HepG2 (cell line): ENCODE measurements around the gene INTS1. TPM values are rescaled to one million over a fixed set of nuclear protein-coding genes. Genes with fewer than 3 reads are reported as not detected.
A peak's percentile ranks its signal among the peaks of the same experiment; 100 is the strongest.

Experiments used
- NFATC3 ChIP-seq: sonication (generic); formaldehyde crosslinking; IDR thresholded peaks from 2 replicates; pipeline ENCODE4 v1.5.1; 2020; ENCODE audit warnings: mild to moderate bottlenecking, missing genetic modification reagents
- SRSF1 ChIP-seq: fragments of 200-400 bp; formaldehyde crosslinking; optimal IDR thresholded peaks from 2 replicates; pipeline ENCODE3; 2017; ENCODE audit warnings: mild to moderate bottlenecking, low read depth, low read length, moderate library complexity
- ZIK1 ChIP-seq: sonication (generic); formaldehyde crosslinking; IDR thresholded peaks from 2 replicates; pipeline ENCODE4 v1.5.0; 2020; ENCODE audit warnings: mild to moderate bottlenecking, low read depth, missing genetic modification reagents, borderline replicate concordance
- ZNF660 ChIP-seq: sonication (generic); formaldehyde crosslinking; IDR thresholded peaks from 2 replicates; pipeline ENCODE4 v1.5.1; 2020; ENCODE audit warnings: mild to moderate bottlenecking, low read depth, missing genetic modification reagents, borderline replicate concordance
- ZNF670 ChIP-seq: sonication (generic); formaldehyde crosslinking; IDR thresholded peaks from 2 replicates; pipeline ENCODE4 v1.8.0; 2022; ENCODE audit warnings: mild to moderate bottlenecking, missing genetic modification reagents, borderline replicate concordance
- ZNF780A ChIP-seq: sonication (generic); formaldehyde crosslinking; IDR thresholded peaks from 2 replicates; pipeline ENCODE4 v1.8.0; 2022; ENCODE audit warnings: mild to moderate bottlenecking, missing genetic modification reagents, moderate library complexity
- ZSCAN30 ChIP-seq: sonication (generic); formaldehyde crosslinking; IDR thresholded peaks from 2 replicates; pipeline ENCODE4 v1.5.0; 2020; ENCODE audit warnings: mild to moderate bottlenecking, missing genetic modification reagents
- polyA plus RNA-seq, 8 experiments: library from polyadenylated mRNA; depleted of rRNA in 3 of 8; stranded (reverse) in 7 of 8; unstranded in 1 of 8; fragments of >200 nt; fragmentation: Illumina TruSeq in 4 of 8; extraction: Trizol in 4 of 8; gene quantifications; 2 replicates each; pipeline versions ENCODE4 v1.2.1 to v1.2.3, GENCODE V29; 2011 to 2016; ENCODE audit warnings: low read depth in 4 of 8, missing spikeins in 1 of 8, mixed read lengths in 1 of 8; ENCODE audit not compliant: insufficient read depth in 1 of 8
- total RNA-seq, 5 experiments: library from RNA; depleted of rRNA; stranded (reverse); fragments of >200 nt; fragmentation: Illumina TruSeq; extraction: Trizol; gene quantifications; 2 replicates each; pipeline ENCODE4 v1.2.3, GENCODE V29; 2016; ENCODE audit warnings: low read depth in 1 of 5
- TF ChIP-seq, protein P1 (sequence below): sonication (generic); formaldehyde crosslinking; IDR thresholded peaks from 2 replicates; pipeline ENCODE4 v1.8.1; 2023; ENCODE audit warnings: mild to moderate bottlenecking, missing genetic modification reagents
- TF ChIP-seq, protein P2 (sequence below): sonication (generic); formaldehyde crosslinking; conservative IDR thresholded peaks from 2 replicates; pipeline ENCODE4 v1.8.0; 2022; ENCODE audit warnings: mild to moderate bottlenecking, moderate library complexity, missing genetic modification reagents
- TF ChIP-seq, protein P3 (sequence below): sonication (generic); formaldehyde crosslinking; IDR thresholded peaks from 2 replicates; pipeline ENCODE4 v1.8.0; 2022; ENCODE audit warnings: mild to moderate bottlenecking, missing genetic modification reagents; ENCODE audit not compliant: insufficient replicate concordance
- TF ChIP-seq, protein P4 (sequence below): sonication (generic); formaldehyde crosslinking; IDR thresholded peaks from 2 replicates; pipeline ENCODE4 v1.9.0; 2022; ENCODE audit warnings: low read depth, missing genetic modification reagents
- TF ChIP-seq, protein P5 (sequence below): sonication (generic); formaldehyde crosslinking; IDR thresholded peaks from 2 replicates; pipeline ENCODE4 v1.4.0; 2020; ENCODE audit warnings: missing genetic modification reagents
- TF ChIP-seq, protein P6 (sequence below): sonication (generic); formaldehyde crosslinking; IDR thresholded peaks from 2 replicates; pipeline ENCODE4 v1.5.0; 2020; ENCODE audit warnings: missing genetic modification reagents

The INTS1 gene
- total and polyA plus RNA-seq, 2 of the 13 experiments (the other 11 are each of a cell fraction or from before 2014, with no cell fraction given), result 13.7 to 29.0 TPM

DNA sequence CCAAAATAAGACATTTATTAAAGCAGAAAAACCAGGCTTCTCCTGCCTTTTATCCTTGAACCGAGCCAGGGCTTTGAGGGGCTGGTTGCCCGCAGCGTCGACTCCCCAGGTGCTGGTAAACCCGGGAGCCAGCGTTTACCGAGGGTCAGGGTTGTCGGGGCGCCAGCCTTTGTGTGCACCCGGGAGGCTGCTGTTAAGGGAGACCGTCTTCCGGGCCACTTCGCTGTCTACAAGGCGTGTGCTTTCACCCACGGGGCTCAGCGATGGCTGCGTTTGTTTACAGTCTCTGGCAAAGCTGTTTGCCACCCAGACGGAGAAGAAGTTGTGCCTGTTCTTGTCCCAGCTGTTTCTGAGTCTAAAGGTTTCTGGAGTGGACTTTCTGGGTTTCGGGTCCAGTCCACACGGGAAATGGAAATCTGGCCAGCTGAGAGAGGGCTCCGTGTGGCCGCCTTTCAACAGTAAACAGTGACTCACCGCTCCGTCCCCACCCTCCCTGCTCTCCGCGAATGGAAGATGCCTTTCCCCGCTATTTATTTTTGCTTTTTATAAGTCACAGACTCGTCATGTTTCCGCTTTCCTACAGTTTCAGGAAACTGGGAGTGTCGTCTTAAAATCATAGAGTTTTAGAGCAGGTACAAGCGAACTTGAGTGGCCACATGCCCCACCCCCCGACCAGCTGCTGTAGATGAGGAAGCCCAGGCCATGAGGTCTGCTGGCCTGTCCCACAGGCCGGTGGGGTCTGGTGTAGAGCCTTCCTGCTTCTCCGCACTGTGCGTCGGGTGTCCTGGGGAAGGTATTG, 28.5 kb upstream of the INTS1 start (continued):
- no peak for TF ChIP-seq ZNF660 (CRISPR knock-in tag)
- TF ChIP-seq SRSF1, result no peak
- TF ChIP-seq, protein P1, sequence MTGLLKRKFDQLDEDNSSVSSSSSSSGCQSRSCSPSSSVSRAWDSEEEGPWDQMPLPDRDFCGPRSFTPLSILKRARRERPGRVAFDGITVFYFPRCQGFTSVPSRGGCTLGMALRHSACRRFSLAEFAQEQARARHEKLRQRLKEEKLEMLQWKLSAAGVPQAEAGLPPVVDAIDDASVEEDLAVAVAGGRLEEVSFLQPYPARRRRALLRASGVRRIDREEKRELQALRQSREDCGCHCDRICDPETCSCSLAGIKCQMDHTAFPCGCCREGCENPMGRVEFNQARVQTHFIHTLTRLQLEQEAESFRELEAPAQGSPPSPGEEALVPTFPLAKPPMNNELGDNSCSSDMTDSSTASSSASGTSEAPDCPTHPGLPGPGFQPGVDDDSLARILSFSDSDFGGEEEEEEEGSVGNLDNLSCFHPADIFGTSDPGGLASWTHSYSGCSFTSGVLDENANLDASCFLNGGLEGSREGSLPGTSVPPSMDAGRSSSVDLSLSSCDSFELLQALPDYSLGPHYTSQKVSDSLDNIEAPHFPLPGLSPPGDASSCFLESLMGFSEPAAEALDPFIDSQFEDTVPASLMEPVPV (CRISPR knock-in tag), result no peak
- TF ChIP-seq, protein P2, sequence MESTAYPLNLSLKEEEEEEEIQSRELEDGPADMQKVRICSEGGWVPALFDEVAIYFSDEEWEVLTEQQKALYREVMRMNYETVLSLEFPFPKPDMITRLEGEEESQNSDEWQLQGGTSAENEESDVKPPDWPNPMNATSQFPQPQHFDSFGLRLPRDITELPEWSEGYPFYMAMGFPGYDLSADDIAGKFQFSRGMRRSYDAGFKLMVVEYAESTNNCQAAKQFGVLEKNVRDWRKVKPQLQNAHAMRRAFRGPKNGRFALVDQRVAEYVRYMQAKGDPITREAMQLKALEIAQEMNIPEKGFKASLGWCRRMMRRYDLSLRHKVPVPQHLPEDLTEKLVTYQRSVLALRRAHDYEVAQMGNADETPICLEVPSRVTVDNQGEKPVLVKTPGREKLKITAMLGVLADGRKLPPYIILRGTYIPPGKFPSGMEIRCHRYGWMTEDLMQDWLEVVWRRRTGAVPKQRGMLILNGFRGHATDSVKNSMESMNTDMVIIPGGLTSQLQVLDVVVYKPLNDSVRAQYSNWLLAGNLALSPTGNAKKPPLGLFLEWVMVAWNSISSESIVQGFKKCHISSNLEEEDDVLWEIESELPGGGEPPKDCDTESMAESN (CRISPR knock-in tag), result 0 out of 2 replicates have a peak, but pooled peaks have one; percentile 35
- no peak for TF ChIP-seq NFATC3 (CRISPR knock-in tag)
- TF ChIP-seq, protein P3, sequence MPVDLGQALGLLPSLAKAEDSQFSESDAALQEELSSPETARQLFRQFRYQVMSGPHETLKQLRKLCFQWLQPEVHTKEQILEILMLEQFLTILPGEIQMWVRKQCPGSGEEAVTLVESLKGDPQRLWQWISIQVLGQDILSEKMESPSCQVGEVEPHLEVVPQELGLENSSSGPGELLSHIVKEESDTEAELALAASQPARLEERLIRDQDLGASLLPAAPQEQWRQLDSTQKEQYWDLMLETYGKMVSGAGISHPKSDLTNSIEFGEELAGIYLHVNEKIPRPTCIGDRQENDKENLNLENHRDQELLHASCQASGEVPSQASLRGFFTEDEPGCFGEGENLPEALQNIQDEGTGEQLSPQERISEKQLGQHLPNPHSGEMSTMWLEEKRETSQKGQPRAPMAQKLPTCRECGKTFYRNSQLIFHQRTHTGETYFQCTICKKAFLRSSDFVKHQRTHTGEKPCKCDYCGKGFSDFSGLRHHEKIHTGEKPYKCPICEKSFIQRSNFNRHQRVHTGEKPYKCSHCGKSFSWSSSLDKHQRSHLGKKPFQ (CRISPR knock-in tag), result no peak
- TF ChIP-seq, protein P4, sequence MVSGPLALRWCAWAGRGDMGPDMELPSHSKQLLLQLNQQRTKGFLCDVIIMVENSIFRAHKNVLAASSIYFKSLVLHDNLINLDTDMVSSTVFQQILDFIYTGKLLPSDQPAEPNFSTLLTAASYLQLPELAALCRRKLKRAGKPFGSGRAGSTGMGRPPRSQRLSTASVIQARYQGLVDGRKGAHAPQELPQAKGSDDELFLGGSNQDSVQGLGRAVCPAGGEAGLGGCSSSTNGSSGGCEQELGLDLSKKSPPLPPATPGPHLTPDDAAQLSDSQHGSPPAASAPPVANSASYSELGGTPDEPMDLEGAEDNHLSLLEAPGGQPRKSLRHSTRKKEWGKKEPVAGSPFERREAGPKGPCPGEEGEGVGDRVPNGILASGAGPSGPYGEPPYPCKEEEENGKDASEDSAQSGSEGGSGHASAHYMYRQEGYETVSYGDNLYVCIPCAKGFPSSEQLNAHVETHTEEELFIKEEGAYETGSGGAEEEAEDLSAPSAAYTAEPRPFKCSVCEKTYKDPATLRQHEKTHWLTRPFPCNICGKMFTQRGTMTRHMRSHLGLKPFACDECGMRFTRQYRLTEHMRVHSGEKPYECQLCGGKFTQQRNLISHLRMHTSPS (CRISPR knock-in tag), result no peak
- TF ChIP-seq ZNF670 (CRISPR knock-in tag), result no peak
- no peak for TF ChIP-seq ZSCAN30 (CRISPR knock-in tag)
- TF ChIP-seq, protein P5, sequence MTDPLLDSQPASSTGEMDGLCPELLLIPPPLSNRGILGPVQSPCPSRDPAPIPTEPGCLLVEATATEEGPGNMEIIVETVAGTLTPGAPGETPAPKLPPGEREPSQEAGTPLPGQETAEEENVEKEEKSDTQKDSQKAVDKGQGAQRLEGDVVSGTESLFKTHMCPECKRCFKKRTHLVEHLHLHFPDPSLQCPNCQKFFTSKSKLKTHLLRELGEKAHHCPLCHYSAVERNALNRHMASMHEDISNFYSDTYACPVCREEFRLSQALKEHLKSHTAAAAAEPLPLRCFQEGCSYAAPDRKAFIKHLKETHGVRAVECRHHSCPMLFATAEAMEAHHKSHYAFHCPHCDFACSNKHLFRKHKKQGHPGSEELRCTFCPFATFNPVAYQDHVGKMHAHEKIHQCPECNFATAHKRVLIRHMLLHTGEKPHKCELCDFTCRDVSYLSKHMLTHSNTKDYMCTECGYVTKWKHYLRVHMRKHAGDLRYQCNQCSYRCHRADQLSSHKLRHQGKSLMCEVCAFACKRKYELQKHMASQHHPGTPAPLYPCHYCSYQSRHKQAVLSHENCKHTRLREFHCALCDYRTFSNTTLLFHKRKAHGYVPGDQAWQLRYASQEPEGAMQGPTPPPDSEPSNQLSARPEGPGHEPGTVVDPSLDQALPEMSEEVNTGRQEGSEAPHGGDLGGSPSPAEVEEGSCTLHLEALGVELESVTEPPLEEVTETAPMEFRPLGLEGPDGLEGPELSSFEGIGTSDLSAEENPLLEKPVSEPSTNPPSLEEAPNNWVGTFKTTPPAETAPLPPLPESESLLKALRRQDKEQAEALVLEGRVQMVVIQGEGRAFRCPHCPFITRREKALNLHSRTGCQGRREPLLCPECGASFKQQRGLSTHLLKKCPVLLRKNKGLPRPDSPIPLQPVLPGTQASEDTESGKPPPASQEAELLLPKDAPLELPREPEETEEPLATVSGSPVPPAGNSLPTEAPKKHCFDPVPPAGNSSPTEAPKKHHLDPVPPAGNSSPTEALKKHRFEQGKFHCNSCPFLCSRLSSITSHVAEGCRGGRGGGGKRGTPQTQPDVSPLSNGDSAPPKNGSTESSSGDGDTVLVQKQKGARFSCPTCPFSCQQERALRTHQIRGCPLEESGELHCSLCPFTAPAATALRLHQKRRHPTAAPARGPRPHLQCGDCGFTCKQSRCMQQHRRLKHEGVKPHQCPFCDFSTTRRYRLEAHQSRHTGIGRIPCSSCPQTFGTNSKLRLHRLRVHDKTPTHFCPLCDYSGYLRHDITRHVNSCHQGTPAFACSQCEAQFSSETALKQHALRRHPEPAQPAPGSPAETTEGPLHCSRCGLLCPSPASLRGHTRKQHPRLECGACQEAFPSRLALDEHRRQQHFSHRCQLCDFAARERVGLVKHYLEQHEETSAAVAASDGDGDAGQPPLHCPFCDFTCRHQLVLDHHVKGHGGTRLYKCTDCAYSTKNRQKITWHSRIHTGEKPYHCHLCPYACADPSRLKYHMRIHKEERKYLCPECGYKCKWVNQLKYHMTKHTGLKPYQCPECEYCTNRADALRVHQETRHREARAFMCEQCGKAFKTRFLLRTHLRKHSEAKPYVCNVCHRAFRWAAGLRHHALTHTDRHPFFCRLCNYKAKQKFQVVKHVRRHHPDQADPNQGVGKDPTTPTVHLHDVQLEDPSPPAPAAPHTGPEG (CRISPR knock-in tag), result no peak
- TF ChIP-seq ZIK1 (CRISPR knock-in tag), result no peak
- TF ChIP-seq, protein P6, sequence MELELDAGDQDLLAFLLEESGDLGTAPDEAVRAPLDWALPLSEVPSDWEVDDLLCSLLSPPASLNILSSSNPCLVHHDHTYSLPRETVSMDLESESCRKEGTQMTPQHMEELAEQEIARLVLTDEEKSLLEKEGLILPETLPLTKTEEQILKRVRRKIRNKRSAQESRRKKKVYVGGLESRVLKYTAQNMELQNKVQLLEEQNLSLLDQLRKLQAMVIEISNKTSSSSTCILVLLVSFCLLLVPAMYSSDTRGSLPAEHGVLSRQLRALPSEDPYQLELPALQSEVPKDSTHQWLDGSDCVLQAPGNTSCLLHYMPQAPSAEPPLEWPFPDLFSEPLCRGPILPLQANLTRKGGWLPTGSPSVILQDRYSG, result no peak
- no peak for TF ChIP-seq ZNF780A (CRISPR knock-in tag)
